ENCODE data around the gene TEX48. TPM values are rescaled to one million over a fixed set of nuclear protein-coding genes. Genes with fewer than 3 reads are reported as not detected.

Gene TEX48
- polyA plus RNA-seq, 1 donor from 2014 or later: not detected

GRCh38 chr9:114676901-114677300 is 5.1 kb downstream of the TEX48 start:
- Histone ChIP-seq H3K9me3 (ENCODE audit: low read length) (no peaks in the 10 kb centered on the region), H3K9ac (ENCODE audit: low read length) (no peak overlapping the region), H2AFZ (ENCODE audit: low read depth, low read length) (no peak overlapping the region), H3K36me3 (ENCODE audit: insufficient read depth, low read length) (no peaks in the 10 kb centered on the region), H3K9me2 (ENCODE audit: insufficient read depth, low read length) (no peaks in the 10 kb centered on the region), H3K4me3 (ENCODE audit: low read length) (no peak overlapping the region), H3K27ac (ENCODE audit: low read length) (no peak overlapping the region), H3F3A (ENCODE audit: insufficient read depth, low read length, poor library complexity, severe bottlenecking) (peaks cover 3% of the 10 kb centered on the region), H3K4me2 (ENCODE audit: low read length) (no peak overlapping the region), H4K20me1 (ENCODE audit: insufficient read depth) (no peaks in the 10 kb centered on the region), H3K27me3 (ENCODE audit: insufficient read depth, low read depth, low read length) (no peaks in the 10 kb centered on the region), H3K79me2 (replicated peaks; ENCODE audit: insufficient read depth, low read length) (no peaks in the 10 kb centered on the region)
- TF ChIP-seq RAD21 (conservative IDR thresholded peaks at IDR 0.05) (no peak), CTCF (IDR thresholded peaks at IDR 0.05; ENCODE audit: poor library complexity, severe bottlenecking) (no peak), POLR2AphosphoS5 (IDR thresholded peaks at IDR 0.05) (no peak)

DNA sequence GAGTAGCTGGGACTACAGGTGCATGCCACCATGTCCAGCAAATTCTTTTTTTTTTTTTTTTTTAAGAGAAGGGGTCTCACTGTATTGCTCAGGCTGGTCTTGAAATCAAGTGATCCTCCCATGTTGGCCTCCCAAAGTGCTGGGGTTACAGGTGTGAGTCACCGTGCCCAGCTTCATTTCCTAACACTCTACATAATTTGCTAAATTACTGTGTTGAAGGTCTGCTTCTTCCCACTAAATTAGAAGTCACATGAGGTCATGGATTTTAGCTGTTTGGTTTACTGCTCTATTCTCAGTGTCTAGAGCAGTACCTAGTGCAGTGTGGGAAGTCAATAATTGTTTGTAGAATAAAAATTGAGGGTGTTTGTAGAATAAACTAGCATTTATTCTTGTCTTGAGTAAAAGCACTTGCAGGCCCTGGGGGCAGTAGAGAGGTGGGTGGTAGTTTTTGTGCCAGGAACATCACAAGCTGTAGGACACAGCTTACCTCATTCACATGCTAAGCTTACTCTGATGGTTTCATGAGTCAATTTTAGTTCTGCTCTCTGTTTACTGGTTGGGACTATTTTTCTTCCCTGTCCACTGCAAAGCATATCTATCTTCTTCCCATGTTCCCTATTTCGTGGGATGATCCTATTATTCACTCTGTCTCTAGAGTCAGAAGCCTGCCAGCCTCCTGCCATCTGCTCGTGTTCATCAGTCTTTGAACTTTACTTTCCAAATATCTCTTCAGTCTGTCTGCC is 7.0 kb downstream of the TEX48 start:
- no peaks in the 10 kb centered on the region for H3K27me3 ChIP-seq (ENCODE audit: insufficient read depth, low read depth, low read length)
- H3K4me3 ChIP-seq (ENCODE audit: low read length): no peak overlapping the region
- H3K79me2 ChIP-seq (replicated peaks; ENCODE audit: insufficient read depth, low read length): no peaks in the 10 kb centered on the region
- H3K9me2 ChIP-seq (ENCODE audit: insufficient read depth, low read length): no peaks in the 10 kb centered on the region
- no peak overlapping the region for H3K9ac ChIP-seq (ENCODE audit: low read length)
- H3K9me3 ChIP-seq (ENCODE audit: low read length): no peaks in the 10 kb centered on the region
- H3K4me2 ChIP-seq (ENCODE audit: low read length): no peak overlapping the region
- H3K27ac ChIP-seq (ENCODE audit: low read length): no peak overlapping the region
- no peak overlapping the region for H2AFZ ChIP-seq (ENCODE audit: low read depth, low read length)
- no peak for TF ChIP-seq CTCF (IDR thresholded peaks at IDR 0.05; ENCODE audit: poor library complexity, severe bottlenecking)
- TF ChIP-seq, protein P1, sequence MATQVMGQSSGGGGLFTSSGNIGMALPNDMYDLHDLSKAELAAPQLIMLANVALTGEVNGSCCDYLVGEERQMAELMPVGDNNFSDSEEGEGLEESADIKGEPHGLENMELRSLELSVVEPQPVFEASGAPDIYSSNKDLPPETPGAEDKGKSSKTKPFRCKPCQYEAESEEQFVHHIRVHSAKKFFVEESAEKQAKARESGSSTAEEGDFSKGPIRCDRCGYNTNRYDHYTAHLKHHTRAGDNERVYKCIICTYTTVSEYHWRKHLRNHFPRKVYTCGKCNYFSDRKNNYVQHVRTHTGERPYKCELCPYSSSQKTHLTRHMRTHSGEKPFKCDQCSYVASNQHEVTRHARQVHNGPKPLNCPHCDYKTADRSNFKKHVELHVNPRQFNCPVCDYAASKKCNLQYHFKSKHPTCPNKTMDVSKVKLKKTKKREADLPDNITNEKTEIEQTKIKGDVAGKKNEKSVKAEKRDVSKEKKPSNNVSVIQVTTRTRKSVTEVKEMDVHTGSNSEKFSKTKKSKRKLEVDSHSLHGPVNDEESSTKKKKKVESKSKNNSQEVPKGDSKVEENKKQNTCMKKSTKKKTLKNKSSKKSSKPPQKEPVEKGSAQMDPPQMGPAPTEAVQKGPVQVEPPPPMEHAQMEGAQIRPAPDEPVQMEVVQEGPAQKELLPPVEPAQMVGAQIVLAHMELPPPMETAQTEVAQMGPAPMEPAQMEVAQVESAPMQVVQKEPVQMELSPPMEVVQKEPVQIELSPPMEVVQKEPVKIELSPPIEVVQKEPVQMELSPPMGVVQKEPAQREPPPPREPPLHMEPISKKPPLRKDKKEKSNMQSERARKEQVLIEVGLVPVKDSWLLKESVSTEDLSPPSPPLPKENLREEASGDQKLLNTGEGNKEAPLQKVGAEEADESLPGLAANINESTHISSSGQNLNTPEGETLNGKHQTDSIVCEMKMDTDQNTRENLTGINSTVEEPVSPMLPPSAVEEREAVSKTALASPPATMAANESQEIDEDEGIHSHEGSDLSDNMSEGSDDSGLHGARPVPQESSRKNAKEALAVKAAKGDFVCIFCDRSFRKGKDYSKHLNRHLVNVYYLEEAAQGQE (IDR thresholded peaks at IDR 0.05; ENCODE audit: borderline replicate concordance): no peak
- no peaks in the 10 kb centered on the region for H3F3A ChIP-seq (ENCODE audit: insufficient read depth, low read length, poor library complexity, severe bottlenecking)
- no peaks in the 10 kb centered on the region for H4K20me1 ChIP-seq (ENCODE audit: insufficient read depth)
- no peaks in the 10 kb centered on the region for H3K36me3 ChIP-seq (ENCODE audit: insufficient read depth, low read length)
